Suprapubic skin (tissue), 4 donors: ENCODE results near the gene PKP2. TPM values are rescaled to one million over a fixed set of nuclear protein-coding genes. Genes with fewer than 3 reads are reported as not detected.

Experiments used
- DNase-seq, 2 donors: peaks; one replicate each; pipeline ENCODE4 v3.0.0-alpha.2; 2019; ENCODE audit warnings: low spot score in 2 of 2
- H3K27ac ChIP-seq: fragments of 200-600 bp; sonication (generic); one replicate; pipeline ENCODE4 v1.5.1; 2019
- H3K27me3 ChIP-seq: fragments of 200-600 bp; sonication (generic); one replicate; pipeline ENCODE4 v1.5.1; 2019
- H3K36me3 ChIP-seq: fragments of 200-600 bp; sonication (generic); one replicate; pipeline ENCODE4 v1.5.1; 2019
- H3K4me1 ChIP-seq: fragments of 200-600 bp; sonication (generic); one replicate; pipeline ENCODE4 v1.5.1; 2019
- H3K4me3 ChIP-seq: fragments of 200-600 bp; sonication (generic); one replicate; pipeline ENCODE4 v1.5.1; 2019; ENCODE audit warnings: mild to moderate bottlenecking
- H3K9me3 ChIP-seq: fragments of 200-600 bp; sonication (generic); one replicate; pipeline ENCODE4 v1.5.1; 2019
- CTCF ChIP-seq, 2 donors: fragments of 200-600 bp in 1 of 2; fragments of 450-650 bp in 1 of 2; sonication (generic) in 1 of 2; IDR thresholded peaks; one replicate each; pipeline ENCODE4 v1.5.1; 2016 to 2019; ENCODE audit warnings: antibody characterized with exemption in 2 of 2, mild to moderate bottlenecking in 1 of 2, moderate library complexity in 1 of 2
- EP300 ChIP-seq: sonication (generic); formaldehyde crosslinking; IDR thresholded peaks from one replicate; pipeline ENCODE4 v1.6.1; 2017; ENCODE audit warnings: antibody characterized with exemption
- POLR2A ChIP-seq, 2 donors: fragments of 450-650 bp; IDR thresholded peaks; one replicate each; pipeline ENCODE4 v1.6.1; 2017; ENCODE audit warnings: antibody characterized with exemption in 2 of 2, mild to moderate bottlenecking in 2 of 2, moderate library complexity in 2 of 2
- POLR2AphosphoS5 ChIP-seq, 3 donors: sonication (generic); formaldehyde crosslinking; IDR thresholded peaks; one replicate each; pipeline ENCODE4 v1.6.1; 2017; ENCODE audit warnings: antibody characterized with exemption in 3 of 3
- WGBS: methylation state at CpG from one replicate; pipeline ENCODE4 v1.1.5; 2018; 5-methylcytosine and 5-hydroxymethylcytosine counted together
- total RNA-seq, 4 donors: library from RNA; depleted of rRNA; stranded (reverse); fragments of >200 nt; gene quantifications; one replicate each; pipeline ENCODE4 v1.1.0, GENCODE V29; 2016

The PKP2 gene
- total RNA-seq, 4 donors from 2014 or later: 5.4 to 16.3 (median 6.0) TPM

- Histone ChIP-seq H3K36me3 (no peaks in the 10 kb centered on the region), H3K4me1 (no peaks in the 10 kb centered on the region), H3K27ac (no peak overlapping the region), H3K4me3 (no peak overlapping the region), H3K27me3 (no peaks in the 10 kb centered on the region), H3K9me3 (no peaks in the 10 kb centered on the region)
- no peak for TF ChIP-seq POLR2AphosphoS5 (IDR thresholded peaks at IDR 0.05)
- WGBS: 89% methylated on average over 1 of the region's 1 CpG
- no peak for DNase-seq
These were observed 37.2 kb downstream of the PKP2 start for GRCh38 chr12:32859389-32859788.

- H3K27me3 ChIP-seq: no peaks in the 10 kb centered on the region
- no peak for DNase-seq
- no peak overlapping the region for H3K27ac ChIP-seq
- no peaks in the 10 kb centered on the region for H3K4me1 ChIP-seq
- H3K9me3 ChIP-seq: no peaks in the 10 kb centered on the region
- TF ChIP-seq POLR2AphosphoS5 (IDR thresholded peaks at IDR 0.05) (no peak), POLR2A (IDR thresholded peaks at IDR 0.05) (no peak), EP300 (no peak)
- H3K36me3 ChIP-seq: no peaks in the 10 kb centered on the region
- WGBS: 91% methylated on average over 1 of the region's 1 CpG
- no peak overlapping the region for H3K4me3 ChIP-seq
These were observed 41.9 kb downstream of the PKP2 start for GRCh38 chr12:32854716-32855115.

- WGBS: 78% methylated on average over 4 of the region's 4 CpGs
- no peak for DNase-seq
- Histone ChIP-seq H3K4me1 (no peaks in the 10 kb centered on the region), H3K9me3 (no peaks in the 10 kb centered on the region), H3K27ac (no peak overlapping the region), H3K4me3 (no peak overlapping the region), H3K36me3 (no peaks in the 10 kb centered on the region), H3K27me3 (no peaks in the 10 kb centered on the region)
- TF ChIP-seq EP300 (no peak), POLR2A (IDR thresholded peaks at IDR 0.05) (no peak), POLR2AphosphoS5 (IDR thresholded peaks at IDR 0.05) (no peak), CTCF (IDR thresholded peaks at IDR 0.05) (no peak)
These were observed 42.5 kb downstream of the PKP2 start for GRCh38 chr12:32854097-32854496.

GRCh38 chr12:32847287-32847686 is 49.3 kb downstream of the PKP2 start:
- H3K27ac ChIP-seq: no peak overlapping the region
- H3K4me1 ChIP-seq: no peaks in the 10 kb centered on the region
- no peaks in the 10 kb centered on the region for H3K27me3 ChIP-seq
- no peak for DNase-seq
- no peaks in the 10 kb centered on the region for H3K9me3 ChIP-seq
- WGBS: 86% methylated on average over 6 of the region's 6 CpGs
- H3K36me3 ChIP-seq: no peaks in the 10 kb centered on the region
- H3K4me3 ChIP-seq: no peak overlapping the region
- TF ChIP-seq EP300 (no peak), CTCF (IDR thresholded peaks at IDR 0.05) (no peak)

GRCh38 chr12:32846053-32846452 is 50.5 kb downstream of the PKP2 start:
- no peak overlapping the region for H3K27ac ChIP-seq
- no peaks in the 10 kb centered on the region for H3K4me1 ChIP-seq
- no peak overlapping the region for H3K4me3 ChIP-seq
- DNase-seq: no peak
- no peaks in the 10 kb centered on the region for H3K36me3 ChIP-seq
- no peaks in the 10 kb centered on the region for H3K9me3 ChIP-seq
- TF ChIP-seq EP300 (no peak), POLR2AphosphoS5 (IDR thresholded peaks at IDR 0.05) (no peak), CTCF (IDR thresholded peaks at IDR 0.05) (no peak), POLR2A (IDR thresholded peaks at IDR 0.05) (no peak)
- no peaks in the 10 kb centered on the region for H3K27me3 ChIP-seq
- 91% methylated on average over 6 of the region's 6 CpGs for WGBS

GRCh38 chr12:32843528-32844095 is 53.0 kb downstream of the PKP2 start:
- H3K4me3 ChIP-seq: no peak overlapping the region
- no peaks in the 10 kb centered on the region for H3K4me1 ChIP-seq
- no peak for DNase-seq
- H3K27me3 ChIP-seq: no peaks in the 10 kb centered on the region
- TF ChIP-seq POLR2AphosphoS5 (IDR thresholded peaks at IDR 0.05): no peak
- H3K27ac ChIP-seq: peak overlapping the region; percentile 48
- H3K36me3 ChIP-seq: no peaks in the 10 kb centered on the region
- H3K9me3 ChIP-seq: no peaks in the 10 kb centered on the region

- no peak overlapping the region for H3K4me3 ChIP-seq
- TF ChIP-seq EP300: no peak
- TF ChIP-seq POLR2AphosphoS5 (IDR thresholded peaks at IDR 0.05): no peak
- TF ChIP-seq POLR2A (IDR thresholded peaks at IDR 0.05): no peak
- TF ChIP-seq CTCF (IDR thresholded peaks at IDR 0.05): no peak
- H3K27ac ChIP-seq: no peak overlapping the region
- no peaks in the 10 kb centered on the region for H3K4me1 ChIP-seq
- H3K36me3 ChIP-seq: no peaks in the 10 kb centered on the region
- H3K27me3 ChIP-seq: no peaks in the 10 kb centered on the region
- H3K9me3 ChIP-seq: no peaks in the 10 kb centered on the region
- DNase-seq: no peak
- whole genome bisulfite sequencing: 93% methylated on average over 4 of the region's 4 CpGs
These were observed 55.5 kb downstream of the PKP2 start for GRCh38 chr12:32841061-32841460.
